Fibroblast of the aortic adventitia (primary cell): ENCODE data around the gene USP21. TPM values are rescaled to one million over a fixed set of nuclear protein-coding genes. Genes with fewer than 3 reads are reported as not detected.

Experiments used
- DNase-seq: peaks from one replicate; pipeline ENCODE4 v3.0.0-alpha.2; 2010; ENCODE audit warnings: low read depth
- H3K4me3 ChIP-seq: 2 replicates; pipeline ENCODE4 v1.5.1; 2011; ENCODE audit warnings: low read depth, mild to moderate bottlenecking, control low read depth, low read length, moderate library complexity
- total RNA-seq: library from RNA; depleted of rRNA; stranded (reverse); fragments of >200 nt; gene quantifications from 2 replicates; pipeline ENCODE4 v1.2.3, GENCODE V29; 2012; ENCODE audit warnings: low replicate concordance
- TF ChIP-seq, protein P1 (sequence below): IDR thresholded peaks from 2 replicates; pipeline ENCODE4 v1.5.1; 2011; ENCODE audit warnings: mild to moderate bottlenecking, low read length, control low read depth, inconsistent platforms; ENCODE audit not compliant: insufficient read depth

The USP21 gene
- total RNA-seq, 1 donor: 11.6 TPM

GRCh38 chr1:161138431-161138830, 20.9 kb upstream of the USP21 start:
- no peak for DNase-seq
- TF ChIP-seq, protein P1, sequence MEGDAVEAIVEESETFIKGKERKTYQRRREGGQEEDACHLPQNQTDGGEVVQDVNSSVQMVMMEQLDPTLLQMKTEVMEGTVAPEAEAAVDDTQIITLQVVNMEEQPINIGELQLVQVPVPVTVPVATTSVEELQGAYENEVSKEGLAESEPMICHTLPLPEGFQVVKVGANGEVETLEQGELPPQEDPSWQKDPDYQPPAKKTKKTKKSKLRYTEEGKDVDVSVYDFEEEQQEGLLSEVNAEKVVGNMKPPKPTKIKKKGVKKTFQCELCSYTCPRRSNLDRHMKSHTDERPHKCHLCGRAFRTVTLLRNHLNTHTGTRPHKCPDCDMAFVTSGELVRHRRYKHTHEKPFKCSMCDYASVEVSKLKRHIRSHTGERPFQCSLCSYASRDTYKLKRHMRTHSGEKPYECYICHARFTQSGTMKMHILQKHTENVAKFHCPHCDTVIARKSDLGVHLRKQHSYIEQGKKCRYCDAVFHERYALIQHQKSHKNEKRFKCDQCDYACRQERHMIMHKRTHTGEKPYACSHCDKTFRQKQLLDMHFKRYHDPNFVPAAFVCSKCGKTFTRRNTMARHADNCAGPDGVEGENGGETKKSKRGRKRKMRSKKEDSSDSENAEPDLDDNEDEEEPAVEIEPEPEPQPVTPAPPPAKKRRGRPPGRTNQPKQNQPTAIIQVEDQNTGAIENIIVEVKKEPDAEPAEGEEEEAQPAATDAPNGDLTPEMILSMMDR: no peak
- H3K4me3 ChIP-seq: no peak overlapping the region

- TF ChIP-seq, protein P1: peak; percentile 58
- DNase-seq: peak; percentile 76
- no peak overlapping the region for H3K4me3 ChIP-seq
These were observed 19.5 kb upstream of the USP21 start for GRCh38 chr1:161139766-161140165.

- TF ChIP-seq, protein P1: no peak
- DNase-seq: no peak
- H3K4me3 ChIP-seq: no peak overlapping the region
These were observed 18.4 kb upstream of the USP21 start for GRCh38 chr1:161140755-161141400.

DNA sequence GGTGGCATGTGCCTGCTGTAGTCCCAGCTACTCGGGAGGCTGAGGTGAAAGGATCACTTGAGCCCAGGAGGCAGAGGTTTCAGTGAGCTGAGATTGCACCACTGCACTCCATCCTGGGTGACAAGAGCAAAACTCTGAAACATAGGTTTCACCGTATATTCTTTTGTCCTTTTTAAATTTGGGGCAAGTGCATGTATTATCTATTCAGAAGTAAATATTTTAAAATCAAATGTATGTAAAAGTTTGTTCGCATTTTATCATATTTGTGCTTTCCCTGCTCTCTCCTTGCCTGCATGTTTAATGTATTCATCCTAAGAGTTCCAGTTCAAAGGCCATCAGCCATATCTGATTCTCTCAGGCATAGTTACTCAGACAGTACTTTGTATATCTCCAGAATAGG, 13.5 kb upstream of the USP21 start:
- no peak overlapping the region for H3K4me3 ChIP-seq
- no peak for DNase-seq
- TF ChIP-seq, protein P1: no peak

GRCh38 chr1:161153176-161153575, 6.1 kb upstream of the USP21 start:
- TF ChIP-seq, protein P1: no peak
- peak overlapping the region; percentile 98 for H3K4me3 ChIP-seq
- DNase-seq: no peak

- DNase-seq: peak; percentile 93
- TF ChIP-seq, protein P1: no peak
- H3K4me3 ChIP-seq: peak within 1 kb of the TSS; percentile 98
These were observed 5.5 kb upstream of the USP21 start, which contains the start of gene UFC1 for GRCh38 chr1:161153682-161154337. Gene UFC1 (plus strand): TSS chr1:161153978. CDS start chr1:161153998, 20 bp downstream.
